Upper lobe of left lung (tissue), 6 donors: ENCODE results near the gene SLC6A6. TPM values are rescaled to one million over a fixed set of nuclear protein-coding genes. Genes with fewer than 3 reads are reported as not detected.

Source experiments
- ATAC-seq, 2 donors: fragments of 200-7000 bp; cut with Tn5 transposase; one replicate each; pipeline ENCODE4 v1.9.1; 2022; ENCODE audit warnings: mild to moderate bottlenecking in 2 of 2, moderate library complexity in 2 of 2; ENCODE audit not compliant: low FRiP score in 2 of 2
- DNase-seq, 2 donors: peaks; one replicate each; pipeline ENCODE4 v3.0.0-alpha.2; 2019 to 2020
- H3K27ac ChIP-seq, 4 donors: fragments of 200-600 bp; sonication (generic); one replicate each; pipeline ENCODE4 v1.5.1; 2016 to 2019
- H3K27me3 ChIP-seq, 4 donors: fragments of 200-600 bp; sonication (generic); one replicate each; pipeline ENCODE4 v1.5.1; 2017 to 2019
- H3K36me3 ChIP-seq, 4 donors: fragments of 200-600 bp; sonication (generic); one replicate each; pipeline ENCODE4 v1.5.1; 2016 to 2019
- H3K4me1 ChIP-seq, 4 donors: fragments of 200-600 bp; sonication (generic); one replicate each; pipeline ENCODE4 v1.5.1; 2018 to 2019
- H3K4me3 ChIP-seq, 4 donors: fragments of 200-600 bp; sonication (generic); one replicate each; pipeline ENCODE4 v1.5.1; 2017 to 2019; ENCODE audit warnings: mild to moderate bottlenecking in 2 of 4, moderate library complexity in 1 of 4
- H3K9me3 ChIP-seq, 4 donors: fragments of 200-600 bp; sonication (generic); one replicate each; pipeline ENCODE4 v1.5.1; 2018 to 2019
- EP300 ChIP-seq, 4 donors: sonication (generic); formaldehyde crosslinking; IDR thresholded peaks; one replicate each; pipeline ENCODE4 v1.5.1; 2017; ENCODE audit warnings: antibody characterized with exemption in 4 of 4, control low read depth in 2 of 4
- POLR2A ChIP-seq, 4 donors: fragments of 450-650 bp; IDR thresholded peaks; one replicate each; pipeline ENCODE4 v1.5.1; 2016 to 2017; ENCODE audit warnings: antibody characterized with exemption in 4 of 4, mild to moderate bottlenecking in 2 of 4
- POLR2AphosphoS5 ChIP-seq, 2 donors: sonication (generic); formaldehyde crosslinking; IDR thresholded peaks; one replicate each; pipeline ENCODE4 v1.5.1; 2017; ENCODE audit warnings: antibody characterized with exemption in 2 of 2
- WGBS, 2 donors: methylation state at CpG; one replicate each; pipeline ENCODE4 v1.1.5; 2017 to 2018; 5-methylcytosine and 5-hydroxymethylcytosine counted together
- total RNA-seq, 6 donors: library from RNA; depleted of rRNA in 4 of 6; stranded (reverse); fragments of >200 nt in 4 of 6; gene quantifications; one replicate each; pipeline versions ENCODE4 v1.1.0 to v1.2.1, GENCODE V29; 2016 to 2021
- TF ChIP-seq, protein P1 (sequence below), 6 experiments: fragments of 450-650 bp in 4 of 6; fragments of 200-600 bp in 2 of 6; sonication (generic) in 2 of 6; IDR thresholded peaks; one replicate each; pipeline ENCODE4 v1.5.1; 2016 to 2019; ENCODE audit warnings: antibody characterized with exemption in 6 of 6
- donor health status: DM: no; HTN: no; CAD: no; lungs with moderate emphysema.
- donor health status: DM: no; HTN: yes; CAD: no; lungs with severe emphysema.

Gene SLC6A6
- total RNA-seq, 6 donors from 2014 or later = 60.6 to 154 (median 92.8) TPM

DNA sequence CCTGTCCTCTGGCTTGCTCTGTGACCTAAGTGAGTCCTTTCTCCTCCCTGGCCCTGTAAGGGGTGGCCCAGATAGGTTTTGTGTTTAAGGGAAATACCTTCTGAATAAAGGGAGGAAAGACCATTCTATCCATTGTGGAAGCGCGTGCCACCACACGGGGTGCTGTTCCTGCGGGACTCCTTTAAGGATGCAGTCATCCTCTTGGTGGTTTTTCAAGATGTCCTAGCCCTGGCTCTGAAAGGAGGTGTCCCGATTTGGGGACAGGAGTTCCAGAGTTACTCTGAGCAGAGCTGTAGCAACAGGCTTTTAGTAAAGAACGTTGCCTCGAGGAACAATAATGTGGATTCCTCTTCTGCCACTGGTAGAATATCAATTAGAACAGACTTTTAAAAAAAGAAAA is 9.6 kb downstream of the SLC6A6 start:
- peaks cover 49 to 71% (median 62%) of the 10 kb centered on the region in 4 donors for H3K4me1 ChIP-seq
- 83 to 84% methylated on average over 7 of the region's 7 CpGs for WGBS, 2 donors
- no peaks in the 10 kb centered on the region for H3K9me3 ChIP-seq
- H3K4me3 ChIP-seq = no peak overlapping the region
- H3K36me3 ChIP-seq = peaks cover 0 to 25% (median 6%) of the 10 kb centered on the region in 4 donors
- no peaks in the 10 kb centered on the region for H3K27me3 ChIP-seq
- peak overlapping the region; percentile 78 to 90 (median 88) for H3K27ac ChIP-seq
- ATAC-seq = no peak
- DNase-seq = no peak
- no peak for TF ChIP-seq POLR2AphosphoS5 (IDR thresholded peaks at IDR 0.05)
- TF ChIP-seq, protein P1, sequence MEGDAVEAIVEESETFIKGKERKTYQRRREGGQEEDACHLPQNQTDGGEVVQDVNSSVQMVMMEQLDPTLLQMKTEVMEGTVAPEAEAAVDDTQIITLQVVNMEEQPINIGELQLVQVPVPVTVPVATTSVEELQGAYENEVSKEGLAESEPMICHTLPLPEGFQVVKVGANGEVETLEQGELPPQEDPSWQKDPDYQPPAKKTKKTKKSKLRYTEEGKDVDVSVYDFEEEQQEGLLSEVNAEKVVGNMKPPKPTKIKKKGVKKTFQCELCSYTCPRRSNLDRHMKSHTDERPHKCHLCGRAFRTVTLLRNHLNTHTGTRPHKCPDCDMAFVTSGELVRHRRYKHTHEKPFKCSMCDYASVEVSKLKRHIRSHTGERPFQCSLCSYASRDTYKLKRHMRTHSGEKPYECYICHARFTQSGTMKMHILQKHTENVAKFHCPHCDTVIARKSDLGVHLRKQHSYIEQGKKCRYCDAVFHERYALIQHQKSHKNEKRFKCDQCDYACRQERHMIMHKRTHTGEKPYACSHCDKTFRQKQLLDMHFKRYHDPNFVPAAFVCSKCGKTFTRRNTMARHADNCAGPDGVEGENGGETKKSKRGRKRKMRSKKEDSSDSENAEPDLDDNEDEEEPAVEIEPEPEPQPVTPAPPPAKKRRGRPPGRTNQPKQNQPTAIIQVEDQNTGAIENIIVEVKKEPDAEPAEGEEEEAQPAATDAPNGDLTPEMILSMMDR (IDR thresholded peaks at IDR 0.05) = peak in 1 of 6 experiments; percentile 17
- TF ChIP-seq POLR2A (IDR thresholded peaks at IDR 0.05) = no peak
- TF ChIP-seq EP300 (IDR thresholded peaks at IDR 0.05) = no peak

DNA sequence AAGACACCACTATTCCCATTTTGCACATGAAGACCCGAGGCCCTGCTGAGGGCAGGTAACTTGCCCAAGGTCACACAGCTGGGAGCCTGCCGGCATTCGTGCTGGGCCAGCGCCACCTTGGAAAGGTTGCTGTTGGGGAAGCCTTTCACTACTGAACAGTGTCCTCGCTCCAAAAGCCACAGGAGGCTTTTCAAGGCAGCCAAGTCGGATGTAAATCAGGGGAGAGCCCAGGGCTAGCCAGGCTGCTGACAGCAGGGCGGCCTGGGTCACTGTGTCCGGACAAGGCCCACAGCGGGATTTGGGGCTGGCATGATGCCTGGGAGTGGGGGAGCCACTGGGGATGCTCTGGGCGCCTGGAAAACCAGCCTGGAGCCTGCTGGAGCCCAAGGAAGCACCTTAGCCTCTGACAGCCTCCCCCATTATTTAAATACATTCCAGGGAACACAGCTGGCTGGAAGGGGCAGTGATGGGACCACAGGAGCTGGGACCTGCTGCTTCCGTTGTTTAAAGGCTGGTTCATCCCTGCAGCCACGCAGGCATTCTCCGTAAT is 10.5 kb downstream of the SLC6A6 start:
- Histone ChIP-seq H3K27me3 (no peaks in the 10 kb centered on the region), H3K27ac (peak overlapping the region; percentile 61 to 90 (median 88)), H3K4me3 (no peak overlapping the region), H3K9me3 (no peaks in the 10 kb centered on the region), H3K36me3 (peaks cover 0 to 21% (median 3%) of the 10 kb centered on the region in 4 donors), H3K4me1 (peaks cover 49 to 76% (median 63%) of the 10 kb centered on the region in 4 donors)
- 68 to 70% methylated on average over 8 to 13 of the region's 13 CpGs for WGBS, 2 donors
- ATAC-seq = no peak
- TF ChIP-seq, protein P1 (IDR thresholded peaks at IDR 0.05) = no peak
- TF ChIP-seq EP300 (IDR thresholded peaks at IDR 0.05) (no peak), POLR2A (IDR thresholded peaks at IDR 0.05) (no peak), POLR2AphosphoS5 (IDR thresholded peaks at IDR 0.05) (no peak)
- no peak for DNase-seq

DNA sequence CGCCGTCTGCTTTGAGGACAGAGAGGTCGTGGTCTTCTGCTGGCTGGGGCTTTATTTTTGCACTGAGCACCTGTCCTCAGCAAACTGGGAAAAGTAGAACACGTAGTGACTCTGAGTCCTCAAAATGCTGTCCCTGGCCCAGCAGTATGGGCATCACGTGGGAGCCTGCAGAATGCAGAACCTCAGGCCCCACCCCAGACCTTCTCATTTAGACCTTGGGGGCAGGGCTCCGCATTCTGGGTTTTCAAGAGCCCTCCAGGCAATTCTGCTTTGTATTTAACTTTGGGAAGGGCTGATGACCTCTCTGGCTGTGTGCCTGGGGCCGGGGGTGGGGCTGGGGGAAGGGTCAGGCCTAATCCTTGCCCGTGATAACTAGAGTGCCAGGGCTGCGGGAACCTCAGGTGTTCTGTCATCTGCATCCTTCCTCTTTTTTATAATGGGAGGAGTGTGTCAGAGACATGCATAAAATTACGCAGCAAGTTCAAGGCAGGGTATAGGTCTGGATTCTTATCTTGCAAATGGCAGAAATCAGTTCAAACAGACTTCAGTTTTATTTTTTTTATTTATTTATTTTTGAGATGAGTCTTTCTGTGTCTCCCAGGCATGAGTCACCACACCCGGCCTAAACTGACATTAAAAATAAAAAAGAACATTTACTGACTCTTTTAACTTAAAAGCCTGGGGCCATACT is 11.1 kb downstream of the SLC6A6 start:
- Histone ChIP-seq H3K27ac (peak overlapping the region; percentile 61 to 90 (median 88)), H3K9me3 (no peaks in the 10 kb centered on the region), H3K4me3 (no peak overlapping the region), H3K4me1 (peaks cover 55 to 83% (median 69%) of the 10 kb centered on the region in 4 donors), H3K27me3 (no peaks in the 10 kb centered on the region), H3K36me3 (peaks cover 0 to 21% (median 2%) of the 10 kb centered on the region in 4 donors)
- DNase-seq (peak in 1 of 2 donors; percentile 89), ATAC-seq (peak; percentile 3 to 57)
- WGBS, 2 donors = 40 to 47% methylated on average over 10 to 11 of the region's 11 CpGs
- TF ChIP-seq EP300 (IDR thresholded peaks at IDR 0.05) (no peak), POLR2A (IDR thresholded peaks at IDR 0.05) (peak in 1 of 4 donors; percentile 16), POLR2AphosphoS5 (IDR thresholded peaks at IDR 0.05) (no peak)

DNA sequence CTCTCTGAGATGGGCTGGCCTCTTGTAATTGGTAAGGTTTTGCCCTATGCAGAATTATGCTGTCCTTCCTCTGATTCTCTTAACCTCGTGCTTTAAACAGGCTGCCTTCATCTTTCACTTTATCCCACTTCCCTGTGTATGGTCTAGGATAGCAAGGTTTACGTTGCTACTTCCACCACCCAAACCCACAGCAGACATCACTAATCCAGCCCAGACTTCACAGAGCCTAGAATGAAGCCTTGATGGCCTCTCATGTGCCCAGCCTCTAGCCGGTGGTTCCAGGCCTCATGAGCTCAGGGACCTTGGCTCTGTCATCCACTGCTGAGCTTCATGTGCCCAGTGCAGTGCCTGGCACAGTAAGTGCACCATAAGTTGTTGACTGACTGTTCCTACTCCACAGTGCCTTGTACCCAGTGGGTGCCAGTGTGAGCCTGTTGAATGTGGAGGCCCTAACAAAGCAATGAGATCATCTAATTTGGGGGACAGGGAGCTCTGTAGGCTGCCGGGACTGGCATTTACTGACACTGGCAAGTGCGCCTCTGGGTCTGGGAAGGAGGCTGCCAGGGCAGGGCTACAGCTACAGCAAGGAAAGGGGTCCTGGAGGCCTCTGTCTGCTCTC is 12.5 kb downstream of the SLC6A6 start:
- no peak for ATAC-seq
- no peak overlapping the region for H3K4me3 ChIP-seq
- peaks cover 0 to 21% (median 2%) of the 10 kb centered on the region in 4 donors for H3K36me3 ChIP-seq
- no peak for DNase-seq
- no peaks in the 10 kb centered on the region for H3K27me3 ChIP-seq
- H3K27ac ChIP-seq = peak overlapping the region; percentile 61 to 90 (median 88)
- H3K9me3 ChIP-seq = no peaks in the 10 kb centered on the region
- peaks cover 53 to 84% (median 71%) of the 10 kb centered on the region in 4 donors for H3K4me1 ChIP-seq
- TF ChIP-seq, protein P1 (IDR thresholded peaks at IDR 0.05) = no peak
- TF ChIP-seq POLR2A (IDR thresholded peaks at IDR 0.05) (no peak), EP300 (IDR thresholded peaks at IDR 0.05) (no peak), POLR2AphosphoS5 (IDR thresholded peaks at IDR 0.05) (no peak)
- 78 to 90% methylated on average over 4 to 5 of the region's 5 CpGs for WGBS, 2 donors

DNA sequence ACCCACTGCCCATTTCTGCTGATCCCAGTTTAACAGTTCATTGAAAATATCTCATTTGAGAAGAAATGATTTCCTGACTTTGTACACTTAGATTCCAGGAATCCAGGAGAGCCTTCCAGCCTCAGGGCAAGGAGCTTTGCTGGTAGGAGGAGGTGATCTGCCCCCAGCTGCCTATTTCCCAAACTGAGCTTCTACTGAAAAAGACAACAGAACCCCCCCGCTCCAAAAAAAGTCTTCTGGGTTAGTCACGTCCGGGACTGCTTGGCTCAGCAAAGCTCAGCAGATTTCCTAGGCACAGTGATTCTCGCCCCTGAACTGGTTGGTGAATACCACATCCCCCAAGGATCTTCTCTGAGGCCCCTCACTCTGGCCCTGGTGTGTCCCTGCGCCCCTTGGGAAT is 13.1 kb downstream of the SLC6A6 start:
- peak overlapping the region in 2 of 4 donors; percentile 36 to 90 for H3K27ac ChIP-seq
- peaks cover 0 to 21% (median 2%) of the 10 kb centered on the region in 4 donors for H3K36me3 ChIP-seq
- H3K27me3 ChIP-seq = no peaks in the 10 kb centered on the region
- ATAC-seq (no peak), DNase-seq (no peak)
- 89 to 94% methylated on average over 5 of the region's 5 CpGs for WGBS, 2 donors
- no peak overlapping the region for H3K4me3 ChIP-seq
- no peaks in the 10 kb centered on the region for H3K9me3 ChIP-seq
- TF ChIP-seq, protein P1 (IDR thresholded peaks at IDR 0.05) = no peak
- TF ChIP-seq EP300 (IDR thresholded peaks at IDR 0.05) = no peak
- no peak for TF ChIP-seq POLR2A (IDR thresholded peaks at IDR 0.05)
- TF ChIP-seq POLR2AphosphoS5 (IDR thresholded peaks at IDR 0.05) = no peak
- peaks cover 48 to 84% (median 69%) of the 10 kb centered on the region in 4 donors for H3K4me1 ChIP-seq
